H1 (cell line): ENCODE measurements around the gene RTL5. TPM values are rescaled to one million over a fixed set of nuclear protein-coding genes. Genes with fewer than 3 reads are reported as not detected.

Experiments used
- CTCF ChIA-PET: fragments of 300-600 bp; sonication (Branson Sonifier 250); formaldehyde crosslinking; loops from one replicate; lab custom pipeline; 2021; ENCODE audit not compliant: partially characterized antibody; lab: Charles Lee
- POLR2A ChIA-PET: fragments of 300-600 bp; sonication (Branson Sonifier 250); formaldehyde crosslinking; loops from one replicate; lab custom pipeline; 2021; ENCODE audit warnings: inconsistent platforms; ENCODE audit not compliant: partially characterized antibody; lab: Charles Lee
- DNase-seq, 2 experiments: peaks; one replicate each; pipeline versions ENCODE4 v3.0.0 to v3.0.0-alpha.2; 2010 to 2022; ENCODE audit warnings: low spot score in 2 of 2, low read depth in 1 of 2, mixed read lengths in 1 of 2
- FAIRE-seq: peaks from 2 replicates; lab custom pipeline; 2011; peaks lifted over from hg19 to GRCh38; lab: Jason Lieb, UNC
- H2AFZ ChIP-seq: 2 replicates; pipeline ENCODE4 v1.8.1; 2012; ENCODE audit warnings: low read length, inconsistent platforms
- H2AK5ac ChIP-seq: 2 replicates; pipeline ENCODE4 v1.6.1; 2013; ENCODE audit warnings: low read depth, low read length
- H2BK120ac ChIP-seq: replicated peaks from 2 replicates; pipeline ENCODE3; 2013; ENCODE audit warnings: low read depth, low read length, inconsistent platforms
- H2BK12ac ChIP-seq: 2 replicates; pipeline ENCODE4 v1.6.1; 2013; ENCODE audit warnings: low read depth, low read length
- H2BK15ac ChIP-seq: 2 replicates; pipeline ENCODE4 v1.6.1; 2013; ENCODE audit warnings: low read length
- H2BK20ac ChIP-seq: 2 replicates; pipeline ENCODE4 v1.6.1; 2013; ENCODE audit warnings: low read length
- H2BK5ac ChIP-seq: 2 replicates; pipeline ENCODE4 v1.6.1; 2013; ENCODE audit warnings: low read depth, low read length
- H3K14ac ChIP-seq: 2 replicates; pipeline ENCODE4 v1.6.1; 2013; ENCODE audit warnings: inconsistent platforms; ENCODE audit not compliant: insufficient read length
- H3K18ac ChIP-seq: 2 replicates; pipeline ENCODE4 v1.6.1; 2013; ENCODE audit warnings: low read length; ENCODE audit errors: extremely low read depth
- H3K23ac ChIP-seq: 2 replicates; pipeline ENCODE4 v1.6.1; 2013; ENCODE audit warnings: inconsistent platforms; ENCODE audit not compliant: insufficient read length
- H3K23me2 ChIP-seq: 2 replicates; pipeline ENCODE4 v1.6.1; 2013; ENCODE audit warnings: low read depth, low read length
- H3K27ac ChIP-seq: 2 replicates; pipeline ENCODE4 v1.6.1; 2011; ENCODE audit warnings: low read depth, low read length, inconsistent platforms
- H3K27me3 ChIP-seq, 4 experiments: replicated peaks in 1 of 4; 1 replicate in 1 of 4; 2 replicates in 3 of 4; pipeline versions ENCODE4 v1.6.1 to v1.8.1; 2011 to 2013; ENCODE audit warnings: low read length in 3 of 4, mild to moderate bottlenecking in 3 of 4, inconsistent platforms in 2 of 4, mixed read lengths in 2 of 4, moderate library complexity in 1 of 4; ENCODE audit not compliant: control insufficient read depth in 3 of 4, insufficient read depth in 3 of 4; ENCODE audit errors: extremely low read depth in 1 of 4
- H3K36me3 ChIP-seq, 4 experiments: 2 replicates each; pipeline versions ENCODE4 v1.6.1 to v1.8.1; 2011 to 2013; ENCODE audit warnings: mild to moderate bottlenecking in 4 of 4, low read length in 3 of 4, moderate library complexity in 2 of 4, control low read depth in 1 of 4, inconsistent platforms in 1 of 4; ENCODE audit not compliant: insufficient read depth in 4 of 4, control insufficient read depth in 2 of 4
- H3K4ac ChIP-seq: replicated peaks from 2 replicates; pipeline ENCODE3; 2013; ENCODE audit warnings: low read length, low read depth, mixed read lengths, inconsistent platforms; ENCODE audit not compliant: insufficient read length
- H3K4me1 ChIP-seq, 4 experiments: replicated peaks in 1 of 4; 1 replicate in 1 of 4; 2 replicates in 3 of 4; pipeline versions ENCODE4 v1.6.1 to v1.8.1; 2011 to 2013; ENCODE audit warnings: low read length in 3 of 4, inconsistent platforms in 2 of 4, mixed read lengths in 1 of 4; ENCODE audit not compliant: insufficient read depth in 4 of 4, control insufficient read depth in 3 of 4
- H3K4me2 ChIP-seq, 2 experiments: 2 replicates each; pipeline versions ENCODE4 v1.6.1 to v1.8.1; 2011 to 2013; ENCODE audit warnings: low read depth in 2 of 2, low read length in 2 of 2, control low read depth in 1 of 2, inconsistent platforms in 1 of 2, mild to moderate bottlenecking in 1 of 2; ENCODE audit not compliant: insufficient read depth in 1 of 2
- H3K4me3 ChIP-seq, 4 experiments: fragments of 200-600, 300-600 bp in 1 of 4; sonication (generic), shearing (Covaris generic), sonication (Bioruptor Twin) in 1 of 4; 2 replicates each; pipeline versions ENCODE4 v1.5.1 to v1.8.1; 2011 to 2016; ENCODE audit warnings: low read length in 4 of 4, low read depth in 3 of 4, control low read depth in 2 of 4, inconsistent platforms in 2 of 4, mild to moderate bottlenecking in 2 of 4, mixed read lengths in 1 of 4, moderate library complexity in 1 of 4; ENCODE audit not compliant: insufficient read depth in 2 of 4; ENCODE audit errors: extremely low read depth in 1 of 4
- H3K56ac ChIP-seq: replicated peaks from 2 replicates; pipeline ENCODE3; 2013; ENCODE audit warnings: low read depth, mild to moderate bottlenecking, mixed read lengths, low read length, inconsistent platforms; ENCODE audit not compliant: insufficient read length
- H3K79me1 ChIP-seq: 2 replicates; pipeline ENCODE4 v1.6.1; 2013; ENCODE audit warnings: low read depth, low read length, control low read depth
- H3K79me2 ChIP-seq, 2 experiments: 2 replicates each; pipeline versions ENCODE4 v1.6.1 to v1.8.1; 2012 to 2013; ENCODE audit warnings: low read length in 2 of 2, mild to moderate bottlenecking in 2 of 2, inconsistent platforms in 1 of 2; ENCODE audit not compliant: insufficient read depth in 2 of 2, control insufficient read depth in 1 of 2
- H3K9ac ChIP-seq, 4 experiments: replicated peaks in 1 of 4; 1 replicate in 1 of 4; 2 replicates in 3 of 4; pipeline versions ENCODE4 v1.6.1 to v1.8.1; 2011 to 2013; ENCODE audit warnings: low read depth in 3 of 4, low read length in 3 of 4, control low read depth in 2 of 4, mild to moderate bottlenecking in 2 of 4, moderate library complexity in 2 of 4, inconsistent platforms in 1 of 4; ENCODE audit errors: extremely low read depth in 1 of 4
- H3K9me3 ChIP-seq, 2 experiments: 2 replicates each; pipeline versions ENCODE4 v1.6.1 to v1.8.1; 2012 to 2013; ENCODE audit warnings: mild to moderate bottlenecking in 2 of 2, moderate library complexity in 2 of 2, control low read depth in 1 of 2, inconsistent platforms in 1 of 2, low read depth in 1 of 2, low read length in 1 of 2, mixed read lengths in 1 of 2; ENCODE audit not compliant: insufficient read depth in 2 of 2
- H4K20me1 ChIP-seq, 2 experiments: replicated peaks in 1 of 2; 2 replicates each; pipeline versions ENCODE3 to v1.8.1; 2011 to 2013; ENCODE audit warnings: inconsistent platforms in 2 of 2, low read length in 2 of 2, mild to moderate bottlenecking in 1 of 2; ENCODE audit not compliant: insufficient read depth in 2 of 2, control insufficient read depth in 1 of 2
- H4K5ac ChIP-seq: 2 replicates; pipeline ENCODE4 v1.6.1; 2013; ENCODE audit warnings: low read length, low read depth, mixed read lengths, inconsistent platforms; ENCODE audit not compliant: insufficient read length
- H4K8ac ChIP-seq: 2 replicates; pipeline ENCODE4 v1.8.0; 2013; ENCODE audit warnings: mild to moderate bottlenecking, moderate library complexity, low read length, inconsistent platforms; ENCODE audit not compliant: insufficient read depth; ENCODE audit errors: extremely low read depth
- H4K91ac ChIP-seq: replicated peaks from 2 replicates; pipeline ENCODE3; 2013; ENCODE audit warnings: low read length, mixed read lengths, inconsistent platforms; ENCODE audit not compliant: insufficient read length
- FOSL1 ChIP-seq: IDR thresholded peaks from 2 replicates; pipeline ENCODE4 v1.6.1; 2011; ENCODE audit warnings: mild to moderate bottlenecking, low read depth, low read length, moderate library complexity; ENCODE audit not compliant: insufficient read depth
- HDAC2 ChIP-seq, 2 experiments: fragments of 300-600 bp in 1 of 2; sonication (generic) in 1 of 2; IDR thresholded peaks; 2 replicates each; pipeline ENCODE4 v1.6.1; 2011 to 2012; ENCODE audit warnings: low read depth in 2 of 2, low read length in 2 of 2, mild to moderate bottlenecking in 2 of 2, moderate library complexity in 2 of 2, borderline replicate concordance in 1 of 2, inconsistent platforms in 1 of 2
- MAFK ChIP-seq: IDR thresholded peaks from 2 replicates; pipeline ENCODE4 v1.6.1; 2012; ENCODE audit warnings: low read depth, mild to moderate bottlenecking, improper control_type of control experiment, low read length
- MAX ChIP-seq: IDR thresholded peaks from 2 replicates; pipeline ENCODE4 v1.6.1; 2012; ENCODE audit warnings: inconsistent platforms
- NANOG ChIP-seq: IDR thresholded peaks from 2 replicates; pipeline ENCODE4 v1.6.1; 2011; ENCODE audit warnings: low read length, low read depth, mild to moderate bottlenecking, inconsistent platforms; ENCODE audit not compliant: insufficient read depth, poor library complexity, severe bottlenecking
- RFX5 ChIP-seq: IDR thresholded peaks from 2 replicates; pipeline ENCODE4 v1.6.1; 2011; ENCODE audit warnings: low read depth, low read length, improper control_type of control experiment, borderline replicate concordance
- RNF2 ChIP-seq: fragments of 200-900, 300-1000 bp; sonication (generic); IDR thresholded peaks from 2 replicates; pipeline ENCODE4 v1.7.1; 2016; ENCODE audit warnings: borderline replicate concordance, low read depth, mild to moderate bottlenecking, antibody characterized with exemption, low read length; ENCODE audit not compliant: poor library complexity, severe bottlenecking; ENCODE audit errors: missing control alignments
- SAP30 ChIP-seq: fragments of 300-600 bp; sonication (generic); IDR thresholded peaks from 2 replicates; pipeline ENCODE4 v1.7.1; 2012; ENCODE audit warnings: low read length, moderate library complexity, mild to moderate bottlenecking, inconsistent platforms; ENCODE audit not compliant: insufficient read depth, insufficient replicate concordance
- SUZ12 ChIP-seq: fragments of 200-600 bp; sonication (generic); IDR thresholded peaks from 2 replicates; pipeline ENCODE4 v1.6.1; 2012; ENCODE audit warnings: mild to moderate bottlenecking, inconsistent platforms, low read length, moderate library complexity, mixed read lengths
- TAF7 ChIP-seq: optimal IDR thresholded peaks from 2 replicates; pipeline ENCODE3; 2011; ENCODE audit warnings: low read depth, mild to moderate bottlenecking, inconsistent platforms, low read length, moderate library complexity, borderline replicate concordance
- TBP ChIP-seq: IDR thresholded peaks from 2 replicates; pipeline ENCODE4 v1.6.1; 2011; ENCODE audit warnings: low read depth, low read length, improper control_type of control experiment
- WGBS, 2 experiments: shearing (Covaris generic) in 1 of 2; methylation state at CpG; one replicate each; pipeline versions ENCODE4 v1.1.6 to v1.1.7; 2013 to 2015; ENCODE audit warnings: low lambda C conversion rate in 2 of 2, mixed read lengths in 2 of 2, inconsistent platforms in 1 of 2, low coverage in 1 of 2, missing lambda C conversion rate in 1 of 2; ENCODE audit not compliant: insufficient replicate concordance in 2 of 2, insufficient coverage in 1 of 2, insufficient read length in 1 of 2; ENCODE audit errors: extremely low coverage in 1 of 2, missing lambda C conversion rate in 1 of 2; 5-methylcytosine and 5-hydroxymethylcytosine counted together
- polyA plus RNA-seq, 7 experiments: library from polyadenylated mRNA; depleted of rRNA in 3 of 7; stranded (reverse) in 5 of 7; unstranded in 2 of 7; fragments of >200 nt in 5 of 7; fragments of 200-250 nt in 2 of 7; gene quantifications; 1 replicate in 5 of 7; 2 replicates in 1 of 7; 4 replicates in 1 of 7; pipeline versions ENCODE4 v1.2.1 to v1.2.3, GENCODE V29; 2011 to 2013; ENCODE audit warnings: missing spikeins in 2 of 7, mixed read lengths in 2 of 7
- total RNA-seq: library from RNA; stranded (reverse); fragmentation: NEBNext Ultra II Directional; extraction: Animal tissue kit (Norgen Biotek cat#: 25700); gene quantifications from 2 replicates; pipeline ENCODE4 v1.2.1, GENCODE V29; 2021

RTL5 gene
- total and polyA plus RNA-seq, 2 of the 8 experiments (the other 6 are each of a cell fraction or from before 2014, with no cell fraction given) = 0.57 to 1.9 TPM

- Histone ChIP-seq H4K5ac (no peak overlapping the region), H2AFZ (no peak overlapping the region), H3K14ac (no peak overlapping the region), H3K27me3 (no peaks in the 10 kb centered on the region), H4K8ac (no peak overlapping the region), H3K79me2 (no peaks in the 10 kb centered on the region), H3K4me3 (no peak overlapping the region), H3K9me3 (no peaks in the 10 kb centered on the region), H3K36me3 (no peaks in the 10 kb centered on the region), H4K20me1 (no peaks in the 10 kb centered on the region), H3K4ac (no peak overlapping the region), H2BK15ac (no peak overlapping the region), H3K4me2 (peak overlapping the region in 1 of 2 experiments; percentile 13; a peak in 1 of 4 replicates), H3K56ac (no peak overlapping the region), H3K27ac (no peak overlapping the region), H3K23ac (no peak overlapping the region), H2BK120ac (no peak overlapping the region), H3K23me2 (no peaks in the 10 kb centered on the region), H2BK20ac (no peak overlapping the region), H3K4me1 (peaks cover 0 to 4% (median 1%) of the 10 kb centered on the region in 4 experiments; a peak in 2 of 7 replicates), H2BK5ac (no peak overlapping the region), H4K91ac (no peak overlapping the region), H2BK12ac (no peak overlapping the region), H3K79me1 (no peaks in the 10 kb centered on the region), H3K9ac (no peak overlapping the region), H2AK5ac (no peak overlapping the region), H3K18ac (no peak overlapping the region)
- FAIRE-seq = no peak
- ChIA-PET CTCF (interaction anchor here (0.6 kb wide), 1 partner anchor 1179 kb away, joined by 3 read pairs; no protein-coding TSS in a partner anchor), POLR2A (interaction anchor here (1.4 kb wide), 1 partner anchor 9 kb away, joined by 3 read pairs; no protein-coding TSS in a partner anchor)
- no peak for DNase-seq
- no peak for TF ChIP-seq SUZ12
- TF ChIP-seq MAFK = no peak
- no peak for TF ChIP-seq FOSL1
- no peak for TF ChIP-seq HDAC2 (IDR thresholded peaks at IDR 0.05; ENCODE audit: borderline replicate concordance in 1 of 2, low read depth in 2 of 2, low read length in 2 of 2)
- TF ChIP-seq RNF2 = no peak
- no peak for TF ChIP-seq NANOG
- no peak for TF ChIP-seq MAX
- no peak for TF ChIP-seq TAF7
- TF ChIP-seq SAP30 = no peak
- TF ChIP-seq TBP = no peak
- no peak for TF ChIP-seq RFX5
- 83% methylated on average over 4 of the region's 4 CpGs; no CpG with 5 or more reads in 1 of the 2 experiments for WGBS, 2 experiments
These were observed 36.8 kb downstream of the RTL5 start for GRCh38 chrX:72094894-72095293.
